HEK293 (cell line): ENCODE results near the gene ZNF69.
"Not testable (repeated sequence)": the region's sequence is repeated elsewhere in the genome, so short reads cannot be mapped to it uniquely, and the experiment has no call there.

Experiments used
- CTCF ChIA-PET: fragments of 350-600 bp; formaldehyde crosslinking; extraction: SDS; loops from one replicate; lab custom pipeline; 2021; ENCODE audit warnings: antibody characterized with exemption; lab: Yijun Ruan, JAX
- POLR2A ChIA-PET: fragments of 300-600 bp; formaldehyde crosslinking; extraction: SDS; loops from one replicate; lab custom pipeline; 2020; ENCODE audit warnings: antibody characterized with exemption, inconsistent platforms; lab: Yijun Ruan, JAX
- H3K27ac ChIP-seq: fragments of 200-500 bp; sonication (Bioruptor generic); 2 replicates; pipeline ENCODE4 v1.5.1; 2014; ENCODE audit warnings: low read depth, low read length, control low read depth, inconsistent platforms; ENCODE audit errors: extremely low read depth
- H3K36me3 ChIP-seq, 2 experiments: fragments of 200-500 bp in 1 of 2; sonication (Bioruptor generic) in 1 of 2; 1 replicate in 1 of 2; 2 replicates in 1 of 2; pipeline ENCODE4 v1.5.1; 2014 to 2017; ENCODE audit warnings: inconsistent platforms in 2 of 2, low read length in 2 of 2; ENCODE audit not compliant: control insufficient read depth in 2 of 2, insufficient read depth in 1 of 2
- H3K4me1 ChIP-seq: fragments of 200-500 bp; sonication (Bioruptor generic); 2 replicates; pipeline ENCODE4 v1.5.1; 2014; ENCODE audit warnings: mild to moderate bottlenecking, low read length, inconsistent platforms; ENCODE audit not compliant: control insufficient read depth, insufficient read depth
- H3K4me3 ChIP-seq: 2 replicates; pipeline ENCODE4 v1.5.1; 2011; ENCODE audit warnings: low read depth, mild to moderate bottlenecking, control low read depth, low read length, moderate library complexity
- H3K9me3 ChIP-seq: fragments of 200-500 bp; sonication (Bioruptor generic); 2 replicates; pipeline ENCODE4 v1.5.1; 2014; ENCODE audit warnings: low read depth, low read length, inconsistent platforms; ENCODE audit not compliant: control insufficient read depth, insufficient read depth
- KLF7 ChIP-seq: fragments of 450-650 bp; formaldehyde crosslinking; IDR thresholded peaks from 2 replicates; pipeline ENCODE4 v1.5.1; 2016; ENCODE audit warnings: missing biosample characterization, missing genetic modification characterization, borderline replicate concordance
- KLF9 ChIP-seq: fragments of 450-650 bp; formaldehyde crosslinking; IDR thresholded peaks from 2 replicates; pipeline ENCODE4 v1.5.1; 2016; ENCODE audit warnings: missing biosample characterization, missing genetic modification characterization, low read depth
- PATZ1 ChIP-seq: fragments of 450-650 bp; formaldehyde crosslinking; IDR thresholded peaks from 2 replicates; pipeline ENCODE4 v1.5.1; 2016; ENCODE audit warnings: missing biosample characterization, missing genetic modification characterization
- SALL2 ChIP-seq: fragments of 450-650 bp; formaldehyde crosslinking; IDR thresholded peaks from 2 replicates; pipeline ENCODE4 v1.5.0; 2017; ENCODE audit warnings: missing biosample characterization, mild to moderate bottlenecking, missing genetic modification characterization, borderline replicate concordance
- TCF7L2 ChIP-seq: IDR thresholded peaks from 2 replicates; pipeline ENCODE4 v1.6.1; 2011; ENCODE audit warnings: low read depth, mild to moderate bottlenecking, inconsistent platforms, low read length, moderate library complexity, borderline replicate concordance
- ZNF280D ChIP-seq: fragments of 450-650 bp; formaldehyde crosslinking; IDR thresholded peaks from 2 replicates; pipeline ENCODE4 v1.5.1; 2016; ENCODE audit warnings: missing biosample characterization, missing genetic modification characterization
- ZNF311 ChIP-seq: fragments of 450-650 bp; formaldehyde crosslinking; IDR thresholded peaks from 2 replicates; pipeline ENCODE4 v1.5.1; 2017; ENCODE audit warnings: missing biosample characterization, missing genetic modification characterization, borderline replicate concordance
- ZNF394 ChIP-seq: fragments of 450-650 bp; formaldehyde crosslinking; IDR thresholded peaks from 2 replicates; pipeline ENCODE4 v1.5.1; 2016; ENCODE audit warnings: missing biosample characterization, missing genetic modification characterization, mild to moderate bottlenecking, moderate library complexity, borderline replicate concordance
- ZNF433 ChIP-seq: fragments of 450-650 bp; formaldehyde crosslinking; IDR thresholded peaks from 2 replicates; pipeline ENCODE4 v1.5.1; 2016; ENCODE audit warnings: missing biosample characterization, missing genetic modification characterization, low read depth
- ZNF510 ChIP-seq: fragments of 450-650 bp; formaldehyde crosslinking; IDR thresholded peaks from 2 replicates; pipeline ENCODE4 v1.5.1; 2018; ENCODE audit warnings: mild to moderate bottlenecking, missing genetic modification characterization, missing biosample characterization; ENCODE audit not compliant: insufficient replicate concordance
- ZNF624 ChIP-seq: fragments of 450-650 bp; formaldehyde crosslinking; IDR thresholded peaks from 2 replicates; pipeline ENCODE4 v1.5.1; 2017; ENCODE audit warnings: missing biosample characterization, missing genetic modification characterization
- ZNF639 ChIP-seq: fragments of 450-650 bp; formaldehyde crosslinking; IDR thresholded peaks from 2 replicates; pipeline ENCODE4 v1.5.1; 2016; ENCODE audit warnings: missing biosample characterization, missing genetic modification characterization
- ZNF645 ChIP-seq: fragments of 450-650 bp; formaldehyde crosslinking; IDR thresholded peaks from 2 replicates; pipeline ENCODE4; 2016; ENCODE audit warnings: missing biosample characterization, missing genetic modification characterization
- ZNF664 ChIP-seq: fragments of 450-650 bp; formaldehyde crosslinking; IDR thresholded peaks from 2 replicates; pipeline ENCODE4 v1.5.1; 2016; ENCODE audit warnings: missing biosample characterization, missing genetic modification characterization
- ZNF707 ChIP-seq: fragments of 450-650 bp; formaldehyde crosslinking; IDR thresholded peaks from 2 replicates; pipeline ENCODE4 v1.5.1; 2016; ENCODE audit warnings: missing biosample characterization, missing genetic modification characterization

ZNF69 gene

GRCh38 chr19:11856596-11857250 is 30.9 kb upstream of the ZNF69 start:
- TF ChIP-seq ZNF394 (tag by site-specific recombination): no peak
- no peak for TF ChIP-seq ZNF280D
- no peak for TF ChIP-seq PATZ1 (tag by site-specific recombination)
- Histone ChIP-seq H3K36me3 (no peaks in the 10 kb centered on the region), H3K9me3 (no peaks in the 10 kb centered on the region), H3K4me3 (no peak overlapping the region), H3K4me1 (no peaks in the 10 kb centered on the region), H3K27ac (no peak overlapping the region)
- ChIA-PET CTCF (interaction anchor here (1.0 kb wide), 1 partner anchor 284 kb away, joined by 3 read pairs; no protein-coding TSS in a partner anchor), POLR2A (interaction anchor here (0.6 kb wide), 1 partner anchor 712 kb away, joined by 7 read pairs; no protein-coding TSS in a partner anchor)

GRCh38 chr19:11860721-11861120 is 26.9 kb upstream of the ZNF69 start:
- H3K9me3 ChIP-seq: no peaks in the 10 kb centered on the region
- ChIA-PET POLR2A (no interaction called here), CTCF (no interaction called here)
- TF ChIP-seq KLF9 (no peak), ZNF664 (no peak), ZNF645 (tag by site-specific recombination) (no peak), ZNF510 (tag by site-specific recombination) (no peak), SALL2 (tag by site-specific recombination) (no peak), ZNF433 (no peak), ZNF624 (tag by site-specific recombination) (no peak)
- no peaks in the 10 kb centered on the region for H3K4me1 ChIP-seq
- no peak overlapping the region for H3K4me3 ChIP-seq
- H3K36me3 ChIP-seq: no peaks in the 10 kb centered on the region
- no peak overlapping the region for H3K27ac ChIP-seq

- Histone ChIP-seq H3K4me3 (no peak overlapping the region), H3K27ac (no peak overlapping the region), H3K4me1 (no peaks in the 10 kb centered on the region), H3K9me3 (no peaks in the 10 kb centered on the region)
- CTCF ChIA-PET: no interaction called here
- POLR2A ChIA-PET: no interaction called here
- TF ChIP-seq KLF7 (no peak), ZNF311 (tag by site-specific recombination) (no peak), ZNF639 (tag by site-specific recombination) (no peak), ZNF707 (no peak), TCF7L2 (no peak)
- TF ChIP-seq, all 188 proteins: peak for 0
- no peaks in the 10 kb centered on the region for H3K36me3 ChIP-seq
Measured at GRCh38 chr19:11861301-11861700, 26.3 kb upstream of the ZNF69 start.

- H3K36me3 ChIP-seq, POLR2A ChIA-PET, H3K27ac ChIP-seq, H3K9me3 ChIP-seq, H3K4me1 ChIP-seq, H3K4me3 ChIP-seq: not testable (repeated sequence)
- CTCF ChIA-PET: interaction anchor here (1.0 kb wide), 1 partner anchor 13 kb away, joined by 4 read pairs; no protein-coding TSS in a partner anchor
Measured at GRCh38 chr19:11867766-11868165, 19.8 kb upstream of the ZNF69 start.
